Tibial nerve (tissue), 3 donors: ENCODE results near the gene XAGE1B.

ENCODE experiments used
- POLR2A ChIP-seq, 2 donors: fragments of 450-650 bp; IDR thresholded peaks; one replicate each; pipeline ENCODE4 v1.6.1; 2017; ENCODE audit warnings: antibody characterized with exemption in 2 of 2, mild to moderate bottlenecking in 2 of 2, moderate library complexity in 2 of 2
- TF ChIP-seq, protein P1 (sequence below), 5 experiments: fragments of 200-600 bp in 3 of 5; fragments of 450-650 bp in 2 of 5; sonication (generic) in 3 of 5; IDR thresholded peaks; one replicate each; pipeline ENCODE4 v1.5.1; 2016 to 2019; ENCODE audit warnings: antibody characterized with exemption in 5 of 5, mild to moderate bottlenecking in 3 of 5, moderate library complexity in 2 of 5

GRCh38 chrX:52542311-52542710, 25.4 kb upstream of the XAGE1B start:
- TF ChIP-seq, protein P1, sequence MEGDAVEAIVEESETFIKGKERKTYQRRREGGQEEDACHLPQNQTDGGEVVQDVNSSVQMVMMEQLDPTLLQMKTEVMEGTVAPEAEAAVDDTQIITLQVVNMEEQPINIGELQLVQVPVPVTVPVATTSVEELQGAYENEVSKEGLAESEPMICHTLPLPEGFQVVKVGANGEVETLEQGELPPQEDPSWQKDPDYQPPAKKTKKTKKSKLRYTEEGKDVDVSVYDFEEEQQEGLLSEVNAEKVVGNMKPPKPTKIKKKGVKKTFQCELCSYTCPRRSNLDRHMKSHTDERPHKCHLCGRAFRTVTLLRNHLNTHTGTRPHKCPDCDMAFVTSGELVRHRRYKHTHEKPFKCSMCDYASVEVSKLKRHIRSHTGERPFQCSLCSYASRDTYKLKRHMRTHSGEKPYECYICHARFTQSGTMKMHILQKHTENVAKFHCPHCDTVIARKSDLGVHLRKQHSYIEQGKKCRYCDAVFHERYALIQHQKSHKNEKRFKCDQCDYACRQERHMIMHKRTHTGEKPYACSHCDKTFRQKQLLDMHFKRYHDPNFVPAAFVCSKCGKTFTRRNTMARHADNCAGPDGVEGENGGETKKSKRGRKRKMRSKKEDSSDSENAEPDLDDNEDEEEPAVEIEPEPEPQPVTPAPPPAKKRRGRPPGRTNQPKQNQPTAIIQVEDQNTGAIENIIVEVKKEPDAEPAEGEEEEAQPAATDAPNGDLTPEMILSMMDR (IDR thresholded peaks at IDR 0.05), result no peak
- TF ChIP-seq POLR2A (IDR thresholded peaks at IDR 0.05), result no peak
